ENCODE measurements around the gene TXNRD1.

DNA sequence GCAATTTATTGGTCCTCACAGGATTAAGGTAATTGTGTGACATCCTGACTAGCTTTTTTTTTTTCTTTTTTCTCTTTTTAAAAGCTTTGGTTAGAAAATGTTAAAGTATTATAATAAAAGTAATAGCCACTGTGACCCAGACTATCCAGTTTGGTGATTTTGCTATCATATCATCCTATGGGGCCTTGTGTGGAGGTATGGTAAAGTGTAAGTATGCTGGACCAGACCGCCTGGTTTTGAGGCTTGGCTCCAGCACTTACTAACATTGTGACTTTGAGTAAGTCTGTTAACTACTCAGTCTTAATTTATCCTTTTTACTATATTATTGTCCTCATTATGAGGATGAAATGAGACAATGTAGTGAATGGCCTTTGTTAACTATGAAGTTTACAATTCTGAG lies 103.4 kb downstream of the TXNRD1 start:
- TF ChIP-seq POLR2A (IDR thresholded peaks at IDR 0.05) = no peak
- TF ChIP-seq, protein P1, sequence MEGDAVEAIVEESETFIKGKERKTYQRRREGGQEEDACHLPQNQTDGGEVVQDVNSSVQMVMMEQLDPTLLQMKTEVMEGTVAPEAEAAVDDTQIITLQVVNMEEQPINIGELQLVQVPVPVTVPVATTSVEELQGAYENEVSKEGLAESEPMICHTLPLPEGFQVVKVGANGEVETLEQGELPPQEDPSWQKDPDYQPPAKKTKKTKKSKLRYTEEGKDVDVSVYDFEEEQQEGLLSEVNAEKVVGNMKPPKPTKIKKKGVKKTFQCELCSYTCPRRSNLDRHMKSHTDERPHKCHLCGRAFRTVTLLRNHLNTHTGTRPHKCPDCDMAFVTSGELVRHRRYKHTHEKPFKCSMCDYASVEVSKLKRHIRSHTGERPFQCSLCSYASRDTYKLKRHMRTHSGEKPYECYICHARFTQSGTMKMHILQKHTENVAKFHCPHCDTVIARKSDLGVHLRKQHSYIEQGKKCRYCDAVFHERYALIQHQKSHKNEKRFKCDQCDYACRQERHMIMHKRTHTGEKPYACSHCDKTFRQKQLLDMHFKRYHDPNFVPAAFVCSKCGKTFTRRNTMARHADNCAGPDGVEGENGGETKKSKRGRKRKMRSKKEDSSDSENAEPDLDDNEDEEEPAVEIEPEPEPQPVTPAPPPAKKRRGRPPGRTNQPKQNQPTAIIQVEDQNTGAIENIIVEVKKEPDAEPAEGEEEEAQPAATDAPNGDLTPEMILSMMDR (IDR thresholded peaks at IDR 0.05) = no peak

Measured in body of pancreas (tissue), 4 donors.